IMR-90 (cell line): ENCODE data around the gene SEC24A. TPM values are rescaled to one million over a fixed set of nuclear protein-coding genes. Genes with fewer than 3 reads are reported as not detected.

Source experiments
- ATAC-seq: fragments of 200-7000 bp; cut with Tn5 transposase; 2 replicates; pipeline ENCODE4 v1.9.1; 2020; ENCODE audit warnings: low read depth, mild to moderate bottlenecking, moderate library complexity
- BruUV-seq: library from RNA; stranded (reverse); fragments of 400-500 nt; replicated peaks from 2 replicates; lab custom pipeline; 2021; lab: Mats Ljungman, UMichigan
- CTCF ChIA-PET: fragments of 300-600 bp; formaldehyde crosslinking; extraction: SDS; loops from one replicate; lab custom pipeline; 2021; ENCODE audit warnings: antibody characterized with exemption; lab: Yijun Ruan, JAX
- POLR2A ChIA-PET: fragments of 300-600 bp; sonication (Branson Sonifier 250); formaldehyde crosslinking; loops from one replicate; lab custom pipeline; 2022; ENCODE audit warnings: antibody characterized with exemption; ENCODE audit not compliant: unreplicated experiment; lab: Charles Lee
- DNase-seq: peaks from one replicate; pipeline ENCODE4 v3.0.0; 2013
- H2AFZ ChIP-seq: replicated peaks from 2 replicates; pipeline ENCODE3; 2013; ENCODE audit warnings: low read length, mild to moderate bottlenecking; ENCODE audit not compliant: poor library complexity
- H2AK5ac ChIP-seq: 2 replicates; pipeline ENCODE4 v1.6.1; 2013; ENCODE audit warnings: low read depth, low read length, inconsistent platforms
- H2AK9ac ChIP-seq: replicated peaks from 2 replicates; pipeline ENCODE3; 2013; ENCODE audit warnings: mild to moderate bottlenecking, low read depth, low read length, moderate library complexity; ENCODE audit not compliant: poor library complexity
- H2BK120ac ChIP-seq: 2 replicates; pipeline ENCODE4 v1.6.1; 2013; ENCODE audit warnings: low read depth, low read length, inconsistent platforms
- H2BK15ac ChIP-seq: 3 replicates; pipeline ENCODE4 v1.6.1; 2013; ENCODE audit warnings: low read depth, low read length, inconsistent platforms
- H2BK20ac ChIP-seq: 2 replicates; pipeline ENCODE4 v1.6.1; 2013; ENCODE audit warnings: low read depth, mild to moderate bottlenecking, inconsistent platforms, low read length, moderate library complexity
- H2BK5ac ChIP-seq: 2 replicates; pipeline ENCODE4 v1.6.1; 2013; ENCODE audit warnings: mild to moderate bottlenecking, low read depth, low read length, inconsistent platforms; ENCODE audit not compliant: poor library complexity, severe bottlenecking
- H3K14ac ChIP-seq: replicated peaks from 2 replicates; pipeline ENCODE4 v1.6.1; 2013; ENCODE audit warnings: low read depth, low read length, inconsistent platforms
- H3K18ac ChIP-seq: 2 replicates; pipeline ENCODE4 v1.6.1; 2013; ENCODE audit warnings: low read depth, low read length, control low read depth
- H3K23ac ChIP-seq: 2 replicates; pipeline ENCODE4 v1.6.1; 2013; ENCODE audit warnings: low read depth, low read length, inconsistent platforms
- H3K27ac ChIP-seq: 2 replicates; pipeline ENCODE4 v1.5.1; 2013; ENCODE audit warnings: mild to moderate bottlenecking, control low read depth, low read length; ENCODE audit not compliant: insufficient read depth
- H3K27me3 ChIP-seq: 2 replicates; pipeline ENCODE4 v1.6.1; 2013; ENCODE audit warnings: low read length; ENCODE audit not compliant: control insufficient read depth, insufficient read depth
- H3K36me3 ChIP-seq: 2 replicates; pipeline ENCODE4 v1.6.1; 2013; ENCODE audit warnings: low read length, mixed read lengths; ENCODE audit not compliant: control insufficient read depth, insufficient read depth
- H3K4ac ChIP-seq: 2 replicates; pipeline ENCODE4 v1.6.1; 2013; ENCODE audit warnings: low read depth, low read length, inconsistent platforms
- H3K4me1 ChIP-seq: 2 replicates; pipeline ENCODE4 v1.6.1; 2013; ENCODE audit warnings: low read length, mixed read lengths; ENCODE audit not compliant: control insufficient read depth, insufficient read depth
- H3K4me2 ChIP-seq: 2 replicates; pipeline ENCODE4 v1.6.1; 2013; ENCODE audit warnings: low read depth, mild to moderate bottlenecking, control low read depth, low read length, moderate library complexity
- H3K4me3 ChIP-seq: 2 replicates; pipeline ENCODE4 v1.5.1; 2013; ENCODE audit warnings: low read depth, mild to moderate bottlenecking, control low read depth, low read length, moderate library complexity; ENCODE audit not compliant: insufficient read depth
- H3K56ac ChIP-seq: 2 replicates; pipeline ENCODE4 v1.6.1; 2013; ENCODE audit warnings: low read length, inconsistent platforms; ENCODE audit not compliant: insufficient read depth; ENCODE audit errors: extremely low read depth
- H3K79me1 ChIP-seq, 2 experiments: 2 replicates each; pipeline ENCODE4 v1.6.1; 2013; ENCODE audit warnings: low read length in 2 of 2, inconsistent platforms in 1 of 2, low read depth in 1 of 2
- H3K9ac ChIP-seq: 2 replicates; pipeline ENCODE4 v1.6.1; 2013; ENCODE audit warnings: low read depth, low read length, control low read depth
- H3K9me1 ChIP-seq: 2 replicates; pipeline ENCODE4 v1.6.1; 2013; ENCODE audit warnings: low read length, inconsistent platforms; ENCODE audit not compliant: insufficient read depth
- H3K9me3 ChIP-seq: 2 replicates; pipeline ENCODE4 v1.6.1; 2013; ENCODE audit warnings: low read length; ENCODE audit not compliant: control insufficient read depth, insufficient read depth
- H4K20me1 ChIP-seq: 2 replicates; pipeline ENCODE4 v1.6.1; 2013; ENCODE audit warnings: low read length, inconsistent platforms; ENCODE audit not compliant: insufficient read depth
- H4K5ac ChIP-seq: 2 replicates; pipeline ENCODE4 v1.6.1; 2013; ENCODE audit warnings: mild to moderate bottlenecking, low read depth, low read length, control low read depth
- H4K8ac ChIP-seq, 2 experiments: 2 replicates each; pipeline ENCODE4 v1.6.1; 2013; ENCODE audit warnings: low read depth in 2 of 2, low read length in 2 of 2, control low read depth in 1 of 2, inconsistent platforms in 1 of 2
- H4K91ac ChIP-seq: 2 replicates; pipeline ENCODE4 v1.6.1; 2013; ENCODE audit warnings: low read depth, low read length, inconsistent platforms; ENCODE audit not compliant: insufficient read depth
- BHLHE40 ChIP-seq: fragments of 150-350 bp; IDR thresholded peaks from 2 replicates; pipeline ENCODE4 v1.6.1; 2016; ENCODE audit warnings: mild to moderate bottlenecking, low read depth, low read length
- CEBPB ChIP-seq: IDR thresholded peaks from 2 replicates; pipeline ENCODE4 v1.6.1; 2012; ENCODE audit warnings: low read depth, low read length, improper control_type of control experiment
- CHD1 ChIP-seq: IDR thresholded peaks from 2 replicates; pipeline ENCODE4 v1.6.1; 2012; ENCODE audit warnings: low read depth, low read length, improper control_type of control experiment
- CTCF ChIP-seq: conservative IDR thresholded peaks from 2 replicates; pipeline ENCODE4 v1.5.1; 2012; ENCODE audit warnings: mild to moderate bottlenecking, low read depth, low read length, improper control_type of control experiment
- FOS ChIP-seq: fragments of 150-350 bp; IDR thresholded peaks from 2 replicates; pipeline ENCODE4 v1.6.1; 2016; ENCODE audit warnings: low read depth, low read length
- MAFK ChIP-seq: IDR thresholded peaks from 2 replicates; pipeline ENCODE4 v1.6.1; 2012; ENCODE audit warnings: low read depth, low read length, improper control_type of control experiment
- MAZ ChIP-seq: IDR thresholded peaks from 2 replicates; pipeline ENCODE4 v1.6.1; 2012; ENCODE audit warnings: low read depth, mild to moderate bottlenecking, low read length, improper control_type of control experiment, moderate library complexity, borderline replicate concordance
- MXI1 ChIP-seq: IDR thresholded peaks from 2 replicates; pipeline ENCODE4 v1.6.1; 2012; ENCODE audit warnings: low read depth, mild to moderate bottlenecking, low read length, moderate library complexity, borderline replicate concordance
- NFE2L2 ChIP-seq: fragments of 150-350 bp; IDR thresholded peaks from 2 replicates; pipeline ENCODE4 v1.6.1; 2016; ENCODE audit warnings: low read depth, mild to moderate bottlenecking, low read length
- POLR2A ChIP-seq: IDR thresholded peaks from 2 replicates; pipeline ENCODE4 v1.6.1; 2012; ENCODE audit warnings: mild to moderate bottlenecking, low read depth, low read length
- RAD21 ChIP-seq: IDR thresholded peaks from 2 replicates; pipeline ENCODE4 v1.6.1; 2012; ENCODE audit warnings: low read length, improper control_type of control experiment
- RCOR1 ChIP-seq: IDR thresholded peaks from 2 replicates; pipeline ENCODE4 v1.6.1; 2012; ENCODE audit warnings: mild to moderate bottlenecking, low read length, improper control_type of control experiment; ENCODE audit not compliant: insufficient replicate concordance
- RFX5 ChIP-seq: IDR thresholded peaks from 2 replicates; pipeline ENCODE4 v1.8.0; 2012; ENCODE audit warnings: low read depth, mild to moderate bottlenecking, low read length, moderate library complexity
- SMC3 ChIP-seq: fragments of 150-350 bp; IDR thresholded peaks from 2 replicates; pipeline ENCODE4 v1.6.1; 2016; ENCODE audit warnings: low read depth, mild to moderate bottlenecking, antibody characterized with exemption, low read length, moderate library complexity
- USF2 ChIP-seq: fragments of 150-350 bp; IDR thresholded peaks from 2 replicates; pipeline ENCODE4 v1.6.1; 2017; ENCODE audit warnings: mild to moderate bottlenecking, antibody characterized with exemption, low read length, low read depth
- WGBS, 2 experiments: methylation state at CpG; one replicate each; pipeline versions ENCODE4 v1.1.5 to v1.1.7; 2013; ENCODE audit warnings: missing lambda C conversion rate in 2 of 2; ENCODE audit not compliant: insufficient read length in 1 of 2; ENCODE audit errors: extremely low coverage in 2 of 2; 5-methylcytosine and 5-hydroxymethylcytosine counted together
- dilution Hi-C: fragments of 300-500 bp; cut with HindIII; formaldehyde crosslinking; loops from one replicate; pipeline ENCODE4 v1.14.3; 2018; ENCODE audit warnings: low sequenced_read_pairs; ENCODE audit not compliant: unreplicated experiment
- in situ Hi-C: fragments of 300-500 bp; cut with MboI; formaldehyde crosslinking; loops from 3 replicates; pipeline ENCODE4 v1.14.3; 2019; ENCODE audit warnings: low sequenced_read_pairs, inconsistent platforms, mixed read lengths
- intact Hi-C: fragments of 100-400 bp; cut with micrococcal nuclease; formaldehyde crosslinking; loops from 2 replicates; pipeline ENCODE4 v1.10.0; 2022
- polyA plus RNA-seq, 3 experiments: library from polyadenylated mRNA; depleted of rRNA; stranded (reverse); fragments of >200 nt; gene quantifications; 2 replicates each; pipeline ENCODE4 v1.2.3, GENCODE V29; 2012; ENCODE audit warnings: low replicate concordance in 1 of 3
- total RNA-seq: library from RNA; depleted of rRNA; stranded (reverse); fragments of >200 nt; gene quantifications from 2 replicates; pipeline ENCODE4 v1.2.3, GENCODE V29; 2012

SEC24A gene
- total and polyA plus RNA-seq, 2 of the 4 experiments (the other 2 are of a cell fraction) = 23.9 to 28.1 TPM

GRCh38 chr5:134758504-134759341 is 110.1 kb downstream of the SEC24A start, which contains the start of gene DDX46:
Gene DDX46, plus strand, starts transcription at chr5:134758779. Its CDS starts 160 bp downstream, at chr5:134758939.
- dilution Hi-C loops = no loop called here
- Histone ChIP-seq H3K79me1 (peaks cover 7 to 27% of the 10 kb centered on the region in 2 experiments), H3K18ac (peak within 1 kb of the TSS; percentile 53; the same call in 1 of the 2 replicates), H3K27me3 (no peaks in the 10 kb centered on the region), H2AK9ac (peak within 1 kb of the TSS; percentile 92), H2BK120ac (peak within 1 kb of the TSS; percentile 61; the same call in 1 of the 2 replicates), H3K14ac (peak within 1 kb of the TSS; percentile 92), H3K56ac (peak within 1 kb of the TSS; percentile 82), H2BK20ac (peak within 1 kb of the TSS; percentile 53; the same call in 1 of the 2 replicates), H3K4ac (peak within 1 kb of the TSS; percentile 92), H4K91ac (peak within 1 kb of the TSS; percentile 86), H3K4me3 (peak within 1 kb of the TSS; percentile 96), H3K9ac (peak within 1 kb of the TSS; percentile 97), H2AK5ac (peak within 1 kb of the TSS; percentile 90), H2BK5ac (peak within 1 kb of the TSS; percentile 69), H3K36me3 (no peaks in the 10 kb centered on the region), H2AFZ (peak within 1 kb of the TSS; percentile 99), H3K4me1 (no peaks in the 10 kb centered on the region), H3K9me1 (no peaks in the 10 kb centered on the region), H2BK15ac (peak within 1 kb of the TSS; percentile 55; the same call in 1 of the 3 replicates), H3K27ac (peak within 1 kb of the TSS; percentile 95), H4K20me1 (peaks cover 26% of the 10 kb centered on the region), H3K23ac (peak within 1 kb of the TSS; percentile 87; the same call in 1 of the 2 replicates), H4K8ac (peak within 1 kb of the TSS; percentile 29 to 96), H3K9me3 (no peaks in the 10 kb centered on the region), H3K4me2 (peak within 1 kb of the TSS; percentile 93), H4K5ac (peak within 1 kb of the TSS; percentile 84)
- in situ Hi-C loops = no loop called here
- WGBS, 2 experiments = 0% methylated on average over 49 of the region's 73 CpGs; no CpG with 5 or more reads in 1 of the 2 experiments
- intact Hi-C loops = no loop called here
- POLR2A ChIA-PET = no interaction called here
- CTCF ChIA-PET = interaction anchor here (0.6 to 1.5 kb wide), 4 partner anchors 8 to 46 kb away, joined by 3 to 8 read pairs (median 3); partner anchors contain the start of gene CAMLG
- ATAC-seq (peak; percentile 100), DNase-seq (peak; percentile 88)
- no TSS peak for BruUV-seq
- TF ChIP-seq CTCF (peak; percentile 90), MXI1 (peak; percentile 70; the same call in 1 of the 2 replicates), NFE2L2 (no peak), CEBPB (no peak), USF2 (no peak), BHLHE40 (no peak; the same call in 1 of the 2 replicates), MAZ (peak; percentile 63; the same call in 1 of the 2 replicates), FOS (no peak), POLR2A (peak; percentile 84), MAFK (no peak), RCOR1 (no peak), RFX5 (no peak), SMC3 (0 out of 2 replicates have a peak, but pooled peaks have one; percentile 1), CHD1 (no peak), RAD21 (no peak)
